HFFc6 (cell line): ENCODE results near the gene FAM76B. TPM values are rescaled to one million over a fixed set of nuclear protein-coding genes. Genes with fewer than 3 reads are reported as not detected.
A peak's percentile ranks its signal among the peaks of the same experiment; 100 is the strongest.

Experiments
- DNase-seq: peaks from one replicate; pipeline ENCODE4 v3.0.0-alpha.2; 2018
- H3K27ac Mint-ChIP-seq: 2 replicates; pipeline ENCODE4 v1.8.0; 2020; ENCODE audit warnings: mild to moderate bottlenecking, mixed read lengths
- H3K27me3 Mint-ChIP-seq: 2 replicates; pipeline ENCODE4 v1.8.0; 2021; ENCODE audit warnings: mild to moderate bottlenecking, moderate library complexity, mixed read lengths; ENCODE audit not compliant: insufficient read depth
- H3K36me3 Mint-ChIP-seq: 2 replicates; pipeline ENCODE4 v1.8.0; 2021; ENCODE audit warnings: low read depth, mixed read lengths
- H3K4me1 Mint-ChIP-seq: 2 replicates; pipeline ENCODE4 v1.8.0; 2020; ENCODE audit warnings: low read depth, mixed read lengths
- H3K4me3 Mint-ChIP-seq: 2 replicates; pipeline ENCODE4 v1.8.0; 2020; ENCODE audit warnings: mild to moderate bottlenecking, moderate library complexity, mixed read lengths
- H3K9me3 Mint-ChIP-seq: 2 replicates; pipeline ENCODE4 v1.8.0; 2020; ENCODE audit warnings: mild to moderate bottlenecking, mixed read lengths
- total RNA-seq, 6 experiments: library from RNA; stranded (reverse); fragmentation: NEBNext Ultra II Directional; extraction: Animal tissue kit (Norgen Biotek cat#: 25700); gene quantifications; 2 replicates in 1 of 6; 3 replicates in 5 of 6; pipeline ENCODE4 v1.2.3, GENCODE V29; 2021
- TF ChIP-seq, protein P1 (sequence below): fragments of 200-600 bp; sonication (generic); IDR thresholded peaks from 2 replicates; pipeline ENCODE4 v1.5.0; 2021; ENCODE audit warnings: antibody characterized with exemption, mild to moderate bottlenecking

FAM76B gene
- total RNA-seq, 6 experiments from 2014 or later: 7.2 to 11.9 (median 9.2) TPM

DNA sequence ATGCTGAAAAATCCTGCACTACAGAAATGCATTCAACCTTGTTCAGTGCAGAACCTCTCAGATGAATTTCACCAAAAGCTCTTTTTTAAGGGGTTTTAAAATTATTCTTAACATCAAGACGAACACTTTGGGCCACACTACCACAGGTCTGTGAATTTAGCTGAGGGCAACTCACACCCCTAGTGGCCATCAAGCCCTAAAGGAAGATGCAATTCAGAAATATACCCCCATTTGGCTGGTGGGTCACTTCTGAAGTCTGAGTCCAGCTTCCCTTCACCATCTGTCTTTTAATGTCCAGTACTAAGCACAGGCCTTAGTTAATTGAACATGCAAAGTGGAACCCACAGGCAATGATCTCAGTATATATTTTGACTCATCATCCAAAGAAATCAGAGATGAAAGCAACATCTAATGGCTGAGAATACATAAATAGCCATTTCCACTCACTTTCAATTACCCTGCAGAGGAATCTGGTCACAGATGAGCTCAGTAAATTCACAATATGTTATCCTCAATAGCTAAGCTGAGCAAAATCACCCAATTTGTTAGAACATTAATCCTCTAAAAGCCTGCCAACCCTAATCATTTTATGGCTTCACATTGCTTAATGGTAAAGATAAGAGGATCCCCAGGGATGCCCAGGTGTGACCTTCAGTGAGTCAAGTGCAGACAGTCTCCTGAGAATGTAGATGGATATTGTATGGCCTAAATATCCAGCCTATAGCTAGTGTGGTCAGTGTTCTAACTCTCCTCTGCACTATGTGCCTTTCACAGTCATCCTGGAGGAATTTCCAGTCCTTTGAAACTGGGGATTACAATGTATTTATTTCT, 50.3 kb downstream of the FAM76B start:
- Mint-ChIP-seq H3K9me3 (no peaks in the 10 kb centered on the region), H3K36me3 (no peaks in the 10 kb centered on the region), H3K27me3 (no peaks in the 10 kb centered on the region; the same call in 1 of the 2 replicates), H3K4me1 (no peaks in the 10 kb centered on the region), H3K27ac (no peak overlapping the region), H3K4me3 (no peak overlapping the region)
- TF ChIP-seq, protein P1, sequence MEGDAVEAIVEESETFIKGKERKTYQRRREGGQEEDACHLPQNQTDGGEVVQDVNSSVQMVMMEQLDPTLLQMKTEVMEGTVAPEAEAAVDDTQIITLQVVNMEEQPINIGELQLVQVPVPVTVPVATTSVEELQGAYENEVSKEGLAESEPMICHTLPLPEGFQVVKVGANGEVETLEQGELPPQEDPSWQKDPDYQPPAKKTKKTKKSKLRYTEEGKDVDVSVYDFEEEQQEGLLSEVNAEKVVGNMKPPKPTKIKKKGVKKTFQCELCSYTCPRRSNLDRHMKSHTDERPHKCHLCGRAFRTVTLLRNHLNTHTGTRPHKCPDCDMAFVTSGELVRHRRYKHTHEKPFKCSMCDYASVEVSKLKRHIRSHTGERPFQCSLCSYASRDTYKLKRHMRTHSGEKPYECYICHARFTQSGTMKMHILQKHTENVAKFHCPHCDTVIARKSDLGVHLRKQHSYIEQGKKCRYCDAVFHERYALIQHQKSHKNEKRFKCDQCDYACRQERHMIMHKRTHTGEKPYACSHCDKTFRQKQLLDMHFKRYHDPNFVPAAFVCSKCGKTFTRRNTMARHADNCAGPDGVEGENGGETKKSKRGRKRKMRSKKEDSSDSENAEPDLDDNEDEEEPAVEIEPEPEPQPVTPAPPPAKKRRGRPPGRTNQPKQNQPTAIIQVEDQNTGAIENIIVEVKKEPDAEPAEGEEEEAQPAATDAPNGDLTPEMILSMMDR: peak; percentile 30
- DNase-seq: no peak

DNA sequence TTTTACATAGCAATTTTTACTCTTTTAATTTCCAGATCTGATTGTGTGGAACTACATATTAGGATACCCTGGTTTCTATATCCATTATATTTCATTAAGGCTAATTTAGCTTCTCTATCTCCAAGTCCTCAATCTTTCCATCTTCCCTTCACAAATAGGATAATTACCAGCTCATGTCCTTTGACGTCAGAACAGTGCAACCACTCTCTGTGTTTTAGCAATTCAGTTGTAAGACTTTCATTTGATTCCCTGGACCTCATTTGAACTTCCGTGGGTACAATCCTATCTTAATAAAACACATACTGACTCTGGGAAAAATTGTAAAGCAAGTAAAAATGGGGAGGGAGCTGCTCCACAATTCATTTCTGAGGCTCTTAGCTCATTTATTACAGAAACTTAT, 52.8 kb downstream of the FAM76B start:
- Mint-ChIP-seq H3K4me1 (no peaks in the 10 kb centered on the region), H3K27me3 (no peaks in the 10 kb centered on the region; the same call in 1 of the 2 replicates), H3K4me3 (no peak overlapping the region), H3K9me3 (no peaks in the 10 kb centered on the region), H3K27ac (no peak overlapping the region), H3K36me3 (no peaks in the 10 kb centered on the region)
- TF ChIP-seq, protein P1: no peak
- DNase-seq: no peak

GRCh38 chr11:95736355-95736754, 53.2 kb downstream of the FAM76B start:
- Mint-ChIP-seq H3K4me3 (no peak overlapping the region), H3K9me3 (no peaks in the 10 kb centered on the region), H3K4me1 (no peaks in the 10 kb centered on the region), H3K36me3 (no peaks in the 10 kb centered on the region), H3K27me3 (no peaks in the 10 kb centered on the region; the same call in 1 of the 2 replicates), H3K27ac (no peak overlapping the region)
- no peak for DNase-seq
- TF ChIP-seq, protein P1: no peak

GRCh38 chr11:95734009-95734572, 55.5 kb downstream of the FAM76B start:
- Mint-ChIP-seq H3K4me3 (no peak overlapping the region), H3K27ac (no peak overlapping the region), H3K4me1 (no peaks in the 10 kb centered on the region), H3K9me3 (no peaks in the 10 kb centered on the region), H3K36me3 (no peaks in the 10 kb centered on the region), H3K27me3 (no peaks in the 10 kb centered on the region; the same call in none of the 2 replicates)
- DNase-seq: no peak
- TF ChIP-seq, protein P1: no peak

GRCh38 chr11:95732930-95733602, 56.5 kb downstream of the FAM76B start:
- DNase-seq: no peak
- H3K27ac Mint-ChIP-seq: no peak overlapping the region
- H3K4me3 Mint-ChIP-seq: no peak overlapping the region
- no peaks in the 10 kb centered on the region for H3K36me3 Mint-ChIP-seq
- H3K4me1 Mint-ChIP-seq: no peaks in the 10 kb centered on the region
- TF ChIP-seq, protein P1: no peak
- no peaks in the 10 kb centered on the region; the same call in none of the 2 replicates for H3K27me3 Mint-ChIP-seq
- H3K9me3 Mint-ChIP-seq: no peaks in the 10 kb centered on the region
